Fibroblast of mammary gland (primary cell): Measurements from ENCODE around the gene CYBC1.
A peak's percentile ranks its signal among the peaks of the same experiment; 100 is the strongest.

ENCODE experiments used
- DNase-seq: peaks from one replicate; pipeline ENCODE4 v3.0.0-alpha.2; 2010; ENCODE audit warnings: low read depth
- H3K4me3 ChIP-seq: 2 replicates; pipeline ENCODE4 v1.5.1; 2011; ENCODE audit warnings: low read depth, mild to moderate bottlenecking, low read length, moderate library complexity; ENCODE audit not compliant: control insufficient read depth
- CTCF ChIP-seq: conservative IDR thresholded peaks from 2 replicates; pipeline ENCODE4 v1.5.1; 2011; ENCODE audit warnings: low read depth, low read length, inconsistent platforms; ENCODE audit not compliant: control insufficient read depth, insufficient read depth

CYBC1 gene

GRCh38 chr17:82446649-82447048 lies 3.9 kb downstream of the CYBC1 start:
- no peak overlapping the region for H3K4me3 ChIP-seq
- no peak for DNase-seq
- no peak for TF ChIP-seq CTCF

DNA sequence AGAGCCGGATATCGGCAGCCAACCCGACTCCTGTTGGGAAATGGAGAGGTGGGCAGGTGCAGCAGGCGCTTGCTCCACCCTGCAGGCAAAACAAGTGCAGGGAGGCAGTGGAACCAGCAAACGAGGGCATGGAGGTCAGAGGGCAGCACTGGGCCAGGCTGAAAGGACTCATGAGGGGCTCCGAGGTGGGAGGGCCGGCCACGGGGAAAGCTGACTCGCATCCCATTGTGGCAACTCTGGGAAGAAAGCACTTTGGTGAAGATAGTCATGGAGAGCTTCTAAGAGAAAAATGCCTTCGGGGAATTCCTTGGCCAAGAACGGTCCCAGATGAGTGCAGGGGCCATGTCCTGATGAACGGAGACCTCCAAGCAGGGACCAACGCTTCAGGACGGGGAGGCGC lies 4.4 kb downstream of the CYBC1 start:
- DNase-seq, result no peak
- H3K4me3 ChIP-seq, result no peak overlapping the region
- TF ChIP-seq CTCF, result no peak

- TF ChIP-seq CTCF, result no peak
- H3K4me3 ChIP-seq, result no peak overlapping the region
- DNase-seq, result no peak
Measured at GRCh38 chr17:82445542-82445941, 5.0 kb downstream of the CYBC1 start.

- H3K4me3 ChIP-seq, result no peak overlapping the region
- no peak for DNase-seq
- TF ChIP-seq CTCF, result no peak
Measured at GRCh38 chr17:82444941-82445521, 5.5 kb downstream of the CYBC1 start.

DNA sequence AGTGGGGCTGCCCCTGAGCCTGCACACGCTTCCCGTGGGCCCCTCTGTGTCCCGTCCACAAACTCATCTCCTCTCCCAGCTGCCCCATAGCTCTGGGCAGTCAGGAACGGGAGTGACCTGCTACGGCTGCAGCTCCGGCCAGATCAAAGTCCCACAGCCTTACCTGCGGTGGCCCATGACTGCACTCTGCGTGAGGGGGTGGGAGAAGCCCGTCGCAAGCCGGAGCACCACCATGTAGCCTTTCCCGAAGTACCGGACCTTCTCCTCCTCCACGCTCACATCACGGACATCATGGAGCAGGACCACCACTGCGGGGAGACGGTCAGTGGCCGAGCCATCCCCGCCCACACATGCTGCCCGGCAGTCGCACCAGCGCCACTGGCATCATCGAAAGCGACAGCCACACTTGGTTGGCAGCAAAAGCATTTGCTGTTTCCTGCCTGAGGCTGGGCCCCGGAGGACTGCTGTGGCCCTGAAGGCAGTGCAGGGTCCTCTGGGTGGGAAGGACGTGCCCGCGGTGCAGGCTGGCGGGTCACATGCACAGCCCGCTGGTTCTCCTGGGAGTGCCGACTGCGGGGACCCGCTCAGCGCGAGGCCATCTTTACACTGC lies 6.2 kb downstream of the CYBC1 start:
- no peak for TF ChIP-seq CTCF
- no peak overlapping the region for H3K4me3 ChIP-seq
- no peak for DNase-seq

GRCh38 chr17:82443465-82444283 lies 6.9 kb downstream of the CYBC1 start:
- no peak for TF ChIP-seq CTCF
- H3K4me3 ChIP-seq, result no peak overlapping the region
- peak; percentile 34 for DNase-seq
